ENCODE results near the gene ARHGAP28. TPM values are rescaled to one million over a fixed set of nuclear protein-coding genes. Genes with fewer than 3 reads are reported as not detected.

The ARHGAP28 gene
- polyA plus RNA-seq, 1 donor from 2014 or later, result 9.8 TPM

- no peak overlapping the region for H3K27ac ChIP-seq (ENCODE audit: low read length)
- H3K36me3 ChIP-seq (ENCODE audit: insufficient read depth, low read length), result no peaks in the 10 kb centered on the region
- no peaks in the 10 kb centered on the region for H3K27me3 ChIP-seq (ENCODE audit: insufficient read depth, low read depth, low read length)
- H3K79me2 ChIP-seq (replicated peaks; ENCODE audit: insufficient read depth, low read length), result no peaks in the 10 kb centered on the region
- no peak overlapping the region for H3K9ac ChIP-seq (ENCODE audit: low read length)
- H3F3A ChIP-seq (ENCODE audit: insufficient read depth, low read length, poor library complexity, severe bottlenecking), result no peaks in the 10 kb centered on the region
- no peak for TF ChIP-seq SMC3 (conservative IDR thresholded peaks at IDR 0.05; ENCODE audit: poor library complexity)
- H3K9me3 ChIP-seq (ENCODE audit: low read length), result peaks cover 1% of the 10 kb centered on the region
- no peak overlapping the region for H3K4me2 ChIP-seq (ENCODE audit: low read length)
- no peak overlapping the region for H2AFZ ChIP-seq (ENCODE audit: low read depth, low read length)
- H3K4me3 ChIP-seq (ENCODE audit: low read length), result no peak overlapping the region
- H4K20me1 ChIP-seq (ENCODE audit: insufficient read depth), result no peaks in the 10 kb centered on the region
- no peaks in the 10 kb centered on the region for H3K9me2 ChIP-seq (ENCODE audit: insufficient read depth, low read length)
These were observed 130.3 kb downstream of the ARHGAP28 start for GRCh38 chr18:6859676-6860422.

GRCh38 chr18:6860804-6861448 is 131.4 kb downstream of the ARHGAP28 start:
- Histone ChIP-seq H3K27me3 (ENCODE audit: insufficient read depth, low read depth, low read length) (no peaks in the 10 kb centered on the region), H3K9me2 (ENCODE audit: insufficient read depth, low read length) (no peaks in the 10 kb centered on the region), H3K36me3 (ENCODE audit: insufficient read depth, low read length) (no peaks in the 10 kb centered on the region), H3K27ac (ENCODE audit: low read length) (no peak overlapping the region), H3K9me3 (ENCODE audit: low read length) (no peaks in the 10 kb centered on the region), H3K4me2 (ENCODE audit: low read length) (no peak overlapping the region), H3F3A (ENCODE audit: insufficient read depth, low read length, poor library complexity, severe bottlenecking) (no peaks in the 10 kb centered on the region), H4K20me1 (ENCODE audit: insufficient read depth) (no peaks in the 10 kb centered on the region), H3K9ac (ENCODE audit: low read length) (no peak overlapping the region), H3K4me3 (ENCODE audit: low read length) (no peak overlapping the region), H2AFZ (ENCODE audit: low read depth, low read length) (no peak overlapping the region), H3K79me2 (replicated peaks; ENCODE audit: insufficient read depth, low read length) (no peaks in the 10 kb centered on the region)
- no peak for TF ChIP-seq TAF1 (IDR thresholded peaks at IDR 0.05; ENCODE audit: low read depth)
- TF ChIP-seq EP300 (conservative IDR thresholded peaks at IDR 0.05; ENCODE audit: poor library complexity, severe bottlenecking), result no peak
- no peak for TF ChIP-seq POLR2AphosphoS5 (IDR thresholded peaks at IDR 0.05)
- no peak for TF ChIP-seq RAD21 (conservative IDR thresholded peaks at IDR 0.05)
- TF ChIP-seq REST (IDR thresholded peaks at IDR 0.05; ENCODE audit: borderline replicate concordance), result no peak
- TF ChIP-seq CTCF (IDR thresholded peaks at IDR 0.05; ENCODE audit: poor library complexity, severe bottlenecking), result no peak
- no peak for TF ChIP-seq EZH2 (IDR thresholded peaks at IDR 0.05; ENCODE audit: borderline replicate concordance, insufficient read depth, low read length, poor library complexity, severe bottlenecking)
- no peak for TF ChIP-seq SMC3 (conservative IDR thresholded peaks at IDR 0.05; ENCODE audit: poor library complexity)
- TF ChIP-seq MXI1 (conservative IDR thresholded peaks at IDR 0.05; ENCODE audit: poor library complexity, severe bottlenecking), result no peak

Data from neural cell (in vitro differentiated cells).